Breast epithelium (tissue), 4 donors: ENCODE results near the gene PRDM16. TPM values are rescaled to one million over a fixed set of nuclear protein-coding genes. Genes with fewer than 3 reads are reported as not detected.

Experiments used
- DNase-seq, 2 donors: peaks; one replicate each; pipeline ENCODE4 v3.0.0-alpha.2; 2019; ENCODE audit warnings: low spot score in 2 of 2
- H3K27ac ChIP-seq, 2 donors: fragments of 200-600 bp; sonication (generic) in 1 of 2; one replicate each; pipeline ENCODE4 v1.5.1; 2016 to 2019; ENCODE audit warnings: mild to moderate bottlenecking in 1 of 2
- H3K27me3 ChIP-seq, 2 donors: fragments of 200-600 bp; sonication (generic) in 1 of 2; one replicate each; pipeline versions ENCODE4 v1.5.1 to v1.6.0; 2017 to 2019; ENCODE audit warnings: control low read depth in 1 of 2, mild to moderate bottlenecking in 1 of 2
- H3K36me3 ChIP-seq: fragments of 200-600 bp; one replicate; pipeline ENCODE4 v1.5.1; 2019
- H3K4me1 ChIP-seq, 2 donors: fragments of 200-600 bp; sonication (generic); one replicate each; pipeline ENCODE4 v1.5.1; 2016 to 2019; ENCODE audit warnings: control low read depth in 1 of 2
- H3K4me3 ChIP-seq, 3 donors: fragments of 200-600 bp; sonication (generic); 1 replicate in 2 of 3; 2 replicates in 1 of 3; pipeline ENCODE4 v1.5.1; 2016 to 2019; ENCODE audit warnings: mild to moderate bottlenecking in 3 of 3, moderate library complexity in 2 of 3
- H3K9me3 ChIP-seq, 2 donors: fragments of 200-600 bp; sonication (generic) in 1 of 2; one replicate each; pipeline ENCODE4 v1.5.1; 2016 to 2019; ENCODE audit warnings: control low read depth in 1 of 2
- CTCF ChIP-seq, 3 donors: fragments of 450-650 bp; IDR thresholded peaks; one replicate each; pipeline ENCODE4 v1.5.1; 2016 to 2017; ENCODE audit warnings: antibody characterized with exemption in 3 of 3, mild to moderate bottlenecking in 3 of 3, moderate library complexity in 3 of 3
- POLR2A ChIP-seq: fragments of 450-650 bp; IDR thresholded peaks from one replicate; pipeline ENCODE4 v1.6.1; 2016; ENCODE audit warnings: antibody characterized with exemption, mild to moderate bottlenecking, moderate library complexity
- POLR2AphosphoS5 ChIP-seq, 3 donors: sonication (generic); formaldehyde crosslinking; IDR thresholded peaks; one replicate each; pipeline ENCODE4 v1.6.1; 2017; ENCODE audit warnings: antibody characterized with exemption in 3 of 3
- intact Hi-C: fragments of 100-400 bp; cut with DNase I; formaldehyde crosslinking; loops from one replicate; pipeline ENCODE4 v1.15.1; 2023; ENCODE audit warnings: low total_unique reads
- total RNA-seq, 3 donors: library from RNA; depleted of rRNA; stranded (reverse); fragments of >200 nt; gene quantifications; one replicate each; pipeline ENCODE4 v1.1.0, GENCODE V29; 2016

PRDM16 gene
- total RNA-seq, 3 donors from 2014 or later, result 0.48 to 3.8 (median 3.6) TPM

DNA sequence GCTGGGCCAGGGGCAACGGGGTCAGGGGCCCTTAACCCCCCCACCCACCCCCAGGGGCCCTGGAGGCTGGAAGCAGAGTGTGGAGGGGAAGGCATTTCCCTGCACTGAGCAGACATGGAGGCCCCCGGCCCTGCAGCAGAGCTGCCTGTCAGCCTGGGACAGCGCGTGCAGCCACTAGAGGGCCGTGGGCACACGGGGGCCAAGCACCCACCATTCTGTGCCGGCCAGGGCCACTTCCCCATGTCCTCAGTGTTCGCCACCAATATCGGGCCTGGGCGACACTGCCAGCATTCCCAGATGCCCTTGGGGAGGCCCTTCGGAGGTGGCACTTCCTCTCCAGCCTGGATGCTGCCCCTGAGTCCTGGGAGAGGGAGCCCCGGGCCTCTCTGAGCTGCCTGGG, 362.3 kb downstream of the PRDM16 start:
- Histone ChIP-seq H3K27me3 (peaks cover 0 to 39% of the 10 kb centered on the region in 2 donors), H3K4me1 (no peaks in the 10 kb centered on the region), H3K36me3 (no peaks in the 10 kb centered on the region), H3K9me3 (no peaks in the 10 kb centered on the region), H3K27ac (no peak overlapping the region), H3K4me3 (no peak overlapping the region)
- no peak for DNase-seq
- TF ChIP-seq POLR2AphosphoS5 (IDR thresholded peaks at IDR 0.05), result no peak
- TF ChIP-seq POLR2A, result no peak
- TF ChIP-seq CTCF (IDR thresholded peaks at IDR 0.05), result no peak
- intact Hi-C loops, result no loop called here

DNA sequence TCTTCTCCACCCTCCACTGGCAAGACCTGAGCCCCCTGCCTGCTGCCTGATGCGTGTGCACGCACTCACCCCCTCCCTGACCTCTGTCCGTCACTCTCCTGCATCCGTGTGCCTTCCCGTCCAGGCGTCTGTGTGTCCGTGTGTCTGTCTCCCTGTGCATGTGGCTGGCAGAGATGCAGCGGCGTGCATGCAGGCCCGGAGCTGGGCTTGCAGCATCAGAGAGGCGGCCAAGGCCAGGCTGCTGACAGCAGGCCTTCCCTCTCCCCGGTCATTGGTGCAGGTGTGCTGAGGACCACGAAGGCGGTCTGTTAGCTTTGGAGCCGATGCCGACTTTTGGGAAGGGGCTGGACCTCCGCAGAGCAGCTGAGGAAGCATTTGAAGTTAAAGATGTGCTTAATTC, 362.7 kb downstream of the PRDM16 start:
- DNase-seq, result no peak
- intact Hi-C loops, result no loop called here
- Histone ChIP-seq H3K36me3 (no peaks in the 10 kb centered on the region), H3K4me1 (no peaks in the 10 kb centered on the region), H3K9me3 (no peaks in the 10 kb centered on the region), H3K4me3 (no peak overlapping the region), H3K27ac (no peak overlapping the region), H3K27me3 (peaks cover 0 to 41% of the 10 kb centered on the region in 2 donors)
- no peak for TF ChIP-seq POLR2AphosphoS5 (IDR thresholded peaks at IDR 0.05)
- TF ChIP-seq POLR2A, result no peak
- no peak for TF ChIP-seq CTCF (IDR thresholded peaks at IDR 0.05)

DNA sequence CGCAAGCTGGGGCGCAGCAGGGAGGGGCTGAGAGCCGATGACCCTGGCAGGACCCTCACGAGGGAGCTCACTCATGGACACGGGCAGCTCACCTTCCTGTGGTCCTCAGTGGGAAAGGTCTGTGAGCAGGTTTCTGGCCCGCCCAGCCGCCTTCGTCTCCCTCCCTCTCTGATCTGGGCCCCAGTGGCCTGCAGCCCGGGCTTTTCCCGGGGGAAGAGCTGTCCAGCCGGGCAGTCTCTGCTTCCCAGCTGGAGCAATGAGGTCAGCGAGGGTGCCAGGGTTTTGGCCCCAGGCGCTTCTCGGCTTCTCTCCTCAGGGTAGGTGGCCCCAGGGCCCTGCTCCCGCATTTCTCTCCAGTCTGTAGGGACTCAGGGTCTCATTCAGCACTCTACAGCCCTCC, 363.3 kb downstream of the PRDM16 start:
- Histone ChIP-seq H3K9me3 (no peaks in the 10 kb centered on the region), H3K27ac (no peak overlapping the region), H3K27me3 (peaks cover 0 to 47% of the 10 kb centered on the region in 2 donors), H3K4me1 (no peaks in the 10 kb centered on the region), H3K36me3 (no peaks in the 10 kb centered on the region), H3K4me3 (no peak overlapping the region)
- intact Hi-C loops, result no loop called here
- TF ChIP-seq POLR2A (no peak), POLR2AphosphoS5 (IDR thresholded peaks at IDR 0.05) (no peak), CTCF (IDR thresholded peaks at IDR 0.05) (no peak)
- DNase-seq, result no peak

- Histone ChIP-seq H3K4me1 (no peaks in the 10 kb centered on the region), H3K36me3 (no peaks in the 10 kb centered on the region), H3K4me3 (no peak overlapping the region), H3K27ac (no peak overlapping the region), H3K27me3 (peaks cover 0 to 49% of the 10 kb centered on the region in 2 donors), H3K9me3 (no peaks in the 10 kb centered on the region)
- intact Hi-C loops, result no loop called here
- TF ChIP-seq POLR2AphosphoS5 (IDR thresholded peaks at IDR 0.05) (no peak), POLR2A (no peak), CTCF (IDR thresholded peaks at IDR 0.05) (no peak)
- DNase-seq, result no peak
Measured at GRCh38 chr1:3433076-3433475, 364.1 kb downstream of the PRDM16 start.

DNA sequence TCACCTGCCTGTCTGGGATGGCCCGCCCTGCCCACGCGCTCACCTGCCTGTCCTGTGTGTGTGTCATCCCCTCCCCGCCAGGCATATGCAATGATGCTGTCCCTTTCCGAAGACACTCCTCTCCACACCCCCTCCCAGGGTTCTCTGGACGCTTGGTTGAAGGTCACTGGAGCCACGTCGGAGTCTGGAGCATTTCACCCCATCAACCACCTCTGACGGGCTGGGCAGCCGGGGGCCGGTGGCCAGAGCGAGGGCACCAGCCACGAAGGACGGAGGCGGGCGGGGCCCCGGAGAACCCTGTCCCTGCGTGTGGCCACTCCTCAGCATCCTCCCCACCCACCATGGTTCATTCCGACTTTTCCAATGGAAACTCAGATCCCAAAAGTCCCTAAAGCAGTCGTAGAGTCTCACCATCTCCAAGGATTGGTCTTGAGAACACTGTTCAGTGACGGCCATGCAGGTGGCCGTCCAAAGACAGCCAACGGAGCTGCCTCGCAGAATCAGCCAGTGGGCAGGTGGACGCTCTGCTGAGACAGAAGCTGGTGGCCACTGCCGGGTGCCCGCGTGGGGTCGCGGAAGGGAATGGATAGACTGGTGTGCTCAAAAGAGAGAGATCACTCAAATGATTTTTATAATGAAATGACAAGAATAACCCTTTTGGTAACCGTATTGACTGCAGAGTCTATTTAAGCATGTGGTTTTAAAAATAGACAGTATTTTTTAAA, 364.8 kb downstream of the PRDM16 start:
- H3K36me3 ChIP-seq, result no peaks in the 10 kb centered on the region
- no peak overlapping the region for H3K27ac ChIP-seq
- no peak overlapping the region for H3K4me3 ChIP-seq
- H3K4me1 ChIP-seq, result no peaks in the 10 kb centered on the region
- DNase-seq, result no peak
- H3K27me3 ChIP-seq, result peaks cover 0 to 49% of the 10 kb centered on the region in 2 donors
- intact Hi-C loops, result no loop called here
- TF ChIP-seq POLR2A, result no peak
- TF ChIP-seq CTCF (IDR thresholded peaks at IDR 0.05), result no peak
- TF ChIP-seq POLR2AphosphoS5 (IDR thresholded peaks at IDR 0.05), result no peak
- no peaks in the 10 kb centered on the region for H3K9me3 ChIP-seq
